K562 (cell line): ENCODE results near the gene WDR90.

Experiments
- EP300 ChIP-seq: IDR thresholded peaks from 2 replicates; pipeline ENCODE4 v1.6.1; 2012; ENCODE audit warnings: low read length, improper control_type of control experiment
- EZH2 ChIP-seq: IDR thresholded peaks from 2 replicates; pipeline ENCODE4 v1.6.1; 2012; ENCODE audit warnings: low read depth, mild to moderate bottlenecking, inconsistent platforms, low read length, borderline replicate concordance
- POLR2A ChIP-seq: fragments of 450-650 bp; conservative IDR thresholded peaks from 2 replicates; pipeline ENCODE4 v1.6.1; 2016
- XRCC3 ChIP-seq: fragments of 450-650 bp; IDR thresholded peaks from 2 replicates; pipeline ENCODE4 v1.6.1; 2017; ENCODE audit warnings: mild to moderate bottlenecking, moderate library complexity
- TF ChIP-seq, protein P1 (sequence below): fragments of 250-450 bp; sonication (Bioruptor Pico); IDR thresholded peaks from 2 replicates; pipeline ENCODE4 v1.4.0; 2020; ENCODE audit warnings: mild to moderate bottlenecking
- TF ChIP-seq, protein P2 (sequence below): sonication (generic); formaldehyde crosslinking; IDR thresholded peaks from 2 replicates; pipeline ENCODE4 v1.8.0; 2023; ENCODE audit warnings: mild to moderate bottlenecking, missing genetic modification reagents
- TF ChIP-seq, protein P3 (sequence below), 3 experiments: IDR thresholded peaks in 2 of 3; conservative IDR thresholded peaks in 1 of 3; 2 replicates each; pipeline ENCODE4 v1.5.1; 2011 to 2012; ENCODE audit warnings: low read length in 3 of 3, mild to moderate bottlenecking in 3 of 3, control low read depth in 2 of 3, improper control_type of control experiment in 1 of 3, inconsistent platforms in 1 of 3, low read depth in 1 of 3, mixed read lengths in 1 of 3, moderate library complexity in 1 of 3; ENCODE audit not compliant: insufficient read depth in 2 of 3

DNA sequence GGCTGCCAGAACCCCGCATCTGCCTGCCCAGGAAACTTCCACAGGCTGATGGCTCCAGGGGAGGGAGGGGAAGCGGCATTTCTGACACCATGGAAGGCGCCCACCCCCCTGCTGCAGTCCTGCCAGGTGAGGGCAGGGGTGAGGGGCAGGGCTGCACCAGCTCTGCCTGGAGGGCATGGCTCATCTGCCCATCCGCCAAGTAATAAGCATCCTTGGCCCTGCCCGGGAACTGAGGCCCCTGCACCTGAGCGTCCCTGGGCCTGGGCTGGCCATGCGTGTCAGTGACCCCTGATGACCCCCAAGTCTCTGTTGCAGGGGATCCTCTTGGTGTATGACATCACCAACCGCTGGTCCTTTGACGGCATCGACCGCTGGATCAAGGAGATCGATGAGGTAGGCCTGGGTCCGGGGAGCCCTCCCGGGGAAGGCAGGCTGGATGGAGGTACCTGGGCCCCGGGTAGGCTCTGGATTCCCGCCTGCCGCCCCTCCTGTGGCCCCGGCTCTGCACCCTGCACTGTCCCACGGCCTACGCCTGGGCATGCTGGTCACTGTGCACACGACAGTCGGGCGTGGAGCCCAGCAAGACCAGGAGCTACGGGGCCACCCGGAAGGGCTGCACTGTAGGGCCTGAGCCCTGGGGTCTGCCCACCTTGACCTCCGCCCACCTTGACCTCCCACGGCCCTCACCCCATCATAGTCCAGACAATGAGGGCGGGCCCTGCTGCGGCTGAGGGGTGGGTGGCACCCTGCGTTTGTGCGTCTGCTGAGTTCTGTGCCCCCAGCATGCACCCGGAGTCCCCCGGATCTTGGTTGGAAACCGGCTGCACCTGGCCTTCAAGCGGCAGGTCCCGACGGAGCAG, 23.8 kb upstream of the WDR90 start:
- TF ChIP-seq, protein P1, sequence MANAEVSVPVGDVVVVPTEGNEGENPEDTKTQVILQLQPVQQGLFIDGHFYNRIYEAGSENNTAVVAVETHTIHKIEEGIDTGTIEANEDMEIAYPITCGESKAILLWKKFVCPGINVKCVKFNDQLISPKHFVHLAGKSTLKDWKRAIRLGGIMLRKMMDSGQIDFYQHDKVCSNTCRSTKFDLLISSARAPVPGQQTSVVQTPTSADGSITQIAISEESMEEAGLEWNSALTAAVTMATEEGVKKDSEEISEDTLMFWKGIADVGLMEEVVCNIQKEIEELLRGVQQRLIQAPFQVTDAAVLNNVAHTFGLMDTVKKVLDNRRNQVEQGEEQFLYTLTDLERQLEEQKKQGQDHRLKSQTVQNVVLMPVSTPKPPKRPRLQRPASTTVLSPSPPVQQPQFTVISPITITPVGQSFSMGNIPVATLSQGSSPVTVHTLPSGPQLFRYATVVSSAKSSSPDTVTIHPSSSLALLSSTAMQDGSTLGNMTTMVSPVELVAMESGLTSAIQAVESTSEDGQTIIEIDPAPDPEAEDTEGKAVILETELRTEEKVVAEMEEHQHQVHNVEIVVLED (CRISPR knock-in tag) = no peak
- TF ChIP-seq EZH2 (no peak), POLR2A (no peak), XRCC3 (no peak), EP300 (no peak)
- TF ChIP-seq, protein P2, sequence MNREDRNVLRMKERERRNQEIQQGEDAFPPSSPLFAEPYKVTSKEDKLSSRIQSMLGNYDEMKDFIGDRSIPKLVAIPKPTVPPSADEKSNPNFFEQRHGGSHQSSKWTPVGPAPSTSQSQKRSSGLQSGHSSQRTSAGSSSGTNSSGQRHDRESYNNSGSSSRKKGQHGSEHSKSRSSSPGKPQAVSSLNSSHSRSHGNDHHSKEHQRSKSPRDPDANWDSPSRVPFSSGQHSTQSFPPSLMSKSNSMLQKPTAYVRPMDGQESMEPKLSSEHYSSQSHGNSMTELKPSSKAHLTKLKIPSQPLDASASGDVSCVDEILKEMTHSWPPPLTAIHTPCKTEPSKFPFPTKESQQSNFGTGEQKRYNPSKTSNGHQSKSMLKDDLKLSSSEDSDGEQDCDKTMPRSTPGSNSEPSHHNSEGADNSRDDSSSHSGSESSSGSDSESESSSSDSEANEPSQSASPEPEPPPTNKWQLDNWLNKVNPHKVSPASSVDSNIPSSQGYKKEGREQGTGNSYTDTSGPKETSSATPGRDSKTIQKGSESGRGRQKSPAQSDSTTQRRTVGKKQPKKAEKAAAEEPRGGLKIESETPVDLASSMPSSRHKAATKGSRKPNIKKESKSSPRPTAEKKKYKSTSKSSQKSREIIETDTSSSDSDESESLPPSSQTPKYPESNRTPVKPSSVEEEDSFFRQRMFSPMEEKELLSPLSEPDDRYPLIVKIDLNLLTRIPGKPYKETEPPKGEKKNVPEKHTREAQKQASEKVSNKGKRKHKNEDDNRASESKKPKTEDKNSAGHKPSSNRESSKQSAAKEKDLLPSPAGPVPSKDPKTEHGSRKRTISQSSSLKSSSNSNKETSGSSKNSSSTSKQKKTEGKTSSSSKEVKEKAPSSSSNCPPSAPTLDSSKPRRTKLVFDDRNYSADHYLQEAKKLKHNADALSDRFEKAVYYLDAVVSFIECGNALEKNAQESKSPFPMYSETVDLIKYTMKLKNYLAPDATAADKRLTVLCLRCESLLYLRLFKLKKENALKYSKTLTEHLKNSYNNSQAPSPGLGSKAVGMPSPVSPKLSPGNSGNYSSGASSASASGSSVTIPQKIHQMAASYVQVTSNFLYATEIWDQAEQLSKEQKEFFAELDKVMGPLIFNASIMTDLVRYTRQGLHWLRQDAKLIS (CRISPR knock-in tag) = no peak
- TF ChIP-seq, protein P3, sequence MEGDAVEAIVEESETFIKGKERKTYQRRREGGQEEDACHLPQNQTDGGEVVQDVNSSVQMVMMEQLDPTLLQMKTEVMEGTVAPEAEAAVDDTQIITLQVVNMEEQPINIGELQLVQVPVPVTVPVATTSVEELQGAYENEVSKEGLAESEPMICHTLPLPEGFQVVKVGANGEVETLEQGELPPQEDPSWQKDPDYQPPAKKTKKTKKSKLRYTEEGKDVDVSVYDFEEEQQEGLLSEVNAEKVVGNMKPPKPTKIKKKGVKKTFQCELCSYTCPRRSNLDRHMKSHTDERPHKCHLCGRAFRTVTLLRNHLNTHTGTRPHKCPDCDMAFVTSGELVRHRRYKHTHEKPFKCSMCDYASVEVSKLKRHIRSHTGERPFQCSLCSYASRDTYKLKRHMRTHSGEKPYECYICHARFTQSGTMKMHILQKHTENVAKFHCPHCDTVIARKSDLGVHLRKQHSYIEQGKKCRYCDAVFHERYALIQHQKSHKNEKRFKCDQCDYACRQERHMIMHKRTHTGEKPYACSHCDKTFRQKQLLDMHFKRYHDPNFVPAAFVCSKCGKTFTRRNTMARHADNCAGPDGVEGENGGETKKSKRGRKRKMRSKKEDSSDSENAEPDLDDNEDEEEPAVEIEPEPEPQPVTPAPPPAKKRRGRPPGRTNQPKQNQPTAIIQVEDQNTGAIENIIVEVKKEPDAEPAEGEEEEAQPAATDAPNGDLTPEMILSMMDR (IDR thresholded peaks at IDR 0.05 in 2 of 3, conservative IDR thresholded peaks at IDR 0.05 in 1 of 3; ENCODE audit: insufficient read depth in 2 of 3, low read depth in 1 of 3, low read length in 3 of 3) = no peak
